ENCODE data around the gene RGMA.

RGMA gene

GRCh38 chr15:93089727-93090305 is 805 bp upstream of the RGMA start:
- no peak for DNase-seq

GRCh38 chr15:93088200-93088980 is 621 bp downstream of the RGMA start:
- peak in 1 of 2 donors; percentile 18 for DNase-seq

GRCh38 chr15:93087825-93088199 is 1.2 kb downstream of the RGMA start:
- peak; percentile 76 for DNase-seq

- no peak for DNase-seq
Measured at GRCh38 chr15:93086791-93087190, 2.2 kb downstream of the RGMA start.

- DNase-seq, result no peak
Measured at GRCh38 chr15:93085692-93086091, 3.3 kb downstream of the RGMA start.

DNA sequence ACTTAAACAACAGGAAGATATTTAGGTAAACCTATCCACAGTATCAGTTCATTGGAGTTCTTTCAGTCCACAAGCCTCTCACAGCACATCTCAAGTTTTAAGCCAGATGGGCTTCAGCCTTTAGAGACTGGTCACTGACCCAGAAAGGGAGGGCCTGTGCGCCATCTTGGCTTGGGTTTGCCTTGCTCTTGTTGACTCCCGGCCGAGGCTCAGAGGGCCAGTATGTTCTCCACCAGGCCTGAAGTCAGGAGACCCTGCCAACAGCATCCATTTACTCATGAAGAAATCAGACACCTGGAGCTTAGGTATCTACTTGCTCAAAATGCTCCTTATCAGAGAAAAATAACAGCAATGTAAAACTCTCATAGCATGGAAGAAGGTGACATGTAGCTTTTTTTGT is 6.2 kb downstream of the RGMA start:
- DNase-seq, result no peak

DNA sequence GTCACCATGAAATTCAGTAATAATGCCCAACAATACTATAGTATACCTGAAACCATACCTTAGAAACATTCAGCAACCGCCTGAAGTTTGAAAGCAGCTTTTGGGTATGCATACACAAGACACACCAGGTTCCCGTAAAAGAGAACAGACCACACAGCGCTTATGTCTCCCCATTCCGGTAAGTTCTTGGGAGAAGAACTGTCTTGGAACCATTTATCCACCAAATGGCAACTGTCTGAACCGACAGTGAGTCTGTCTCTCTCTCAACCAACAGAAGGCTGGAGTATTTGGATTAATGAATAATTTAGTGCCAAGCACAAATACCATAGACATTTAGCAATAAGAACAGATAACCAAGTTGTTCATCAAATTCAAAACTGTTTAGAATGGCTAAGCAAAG is 7.6 kb downstream of the RGMA start:
- no peak for DNase-seq

- DNase-seq, result no peak
Measured at GRCh38 chr15:93080451-93080850, 8.6 kb downstream of the RGMA start.

GRCh38 chr15:93076875-93077274 is 12.1 kb downstream of the RGMA start:
- DNase-seq, result no peak

- DNase-seq, result no peak
Measured at GRCh38 chr15:93076217-93076616, 12.8 kb downstream of the RGMA start.

DNA sequence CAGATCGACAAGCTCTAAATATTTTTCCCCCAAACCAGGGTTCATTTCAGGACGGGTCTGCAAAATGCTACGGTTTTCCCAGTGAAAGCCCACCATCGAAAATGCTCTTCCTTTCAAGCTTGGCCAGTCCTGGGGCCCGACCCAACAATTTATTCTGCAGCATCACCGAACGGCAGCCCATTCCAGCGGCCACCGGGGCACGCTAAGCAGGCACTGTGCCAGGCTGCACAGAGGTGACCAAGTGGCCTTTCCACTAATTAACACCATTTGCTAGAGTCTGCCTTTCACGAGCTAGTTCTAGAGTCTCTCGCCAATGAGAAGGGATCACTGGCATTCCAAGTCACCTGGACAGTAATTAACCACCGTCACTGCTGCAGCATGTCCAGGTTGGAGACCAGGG is 14.4 kb downstream of the RGMA start:
- DNase-seq, result no peak

DNA sequence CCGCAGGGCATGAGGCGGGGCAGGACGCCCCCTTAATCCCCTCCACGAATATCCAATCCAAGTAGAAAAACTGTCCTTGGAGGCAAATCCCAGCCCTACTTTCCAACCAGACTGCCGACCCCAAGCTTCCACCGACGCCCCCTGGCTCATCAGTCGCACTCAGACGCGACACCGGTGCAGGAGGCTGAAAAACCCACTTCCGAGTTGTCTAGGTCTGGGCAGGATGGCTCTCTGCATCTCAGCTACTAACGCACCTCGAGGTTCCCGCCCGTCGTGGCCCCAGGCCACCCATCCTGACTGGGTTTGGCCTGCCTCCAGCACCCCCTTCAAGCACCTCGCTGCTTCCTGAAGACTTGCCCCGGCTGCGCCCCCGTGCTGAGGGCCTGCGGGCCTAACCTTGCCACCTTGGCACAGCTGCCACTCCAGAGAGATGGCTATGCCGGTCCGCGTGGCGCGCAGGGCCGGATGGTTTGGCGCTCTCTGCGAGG is 15.5 kb downstream of the RGMA start:
- DNase-seq, result no peak

GRCh38 chr15:93072411-93073394 is 16.3 kb downstream of the RGMA start:
- no peak for DNase-seq

GRCh38 chr15:93072011-93072410 is 17.0 kb downstream of the RGMA start:
- no peak for DNase-seq

DNA sequence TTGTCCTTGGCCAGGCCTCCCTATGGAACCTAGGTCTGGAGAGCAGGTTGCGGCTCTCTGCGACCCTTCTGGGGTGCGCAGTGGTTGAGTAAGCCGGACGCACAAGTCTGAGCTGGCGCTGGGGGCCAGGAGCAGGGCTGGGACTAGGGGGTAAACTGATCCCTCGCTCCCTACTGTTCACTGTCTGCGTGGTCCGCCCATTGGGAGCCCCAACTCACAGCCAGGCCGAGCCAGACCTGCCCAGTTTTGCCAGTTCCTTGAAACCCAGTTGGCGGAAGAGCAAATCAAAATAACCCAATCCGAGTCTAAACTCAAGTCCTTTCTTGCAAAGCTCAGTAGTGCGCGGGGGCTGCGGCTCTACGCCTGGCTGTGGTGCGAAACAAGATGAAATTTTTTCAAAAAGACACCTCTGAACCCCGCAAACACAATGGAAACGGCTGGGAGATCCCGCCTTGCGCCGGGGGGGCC is 17.5 kb downstream of the RGMA start:
- no peak for DNase-seq

- DNase-seq, result no peak
Measured at GRCh38 chr15:93070551-93071296, 18.3 kb downstream of the RGMA start.

GRCh38 chr15:93070132-93070531 is 18.9 kb downstream of the RGMA start:
- DNase-seq, result no peak

DNA sequence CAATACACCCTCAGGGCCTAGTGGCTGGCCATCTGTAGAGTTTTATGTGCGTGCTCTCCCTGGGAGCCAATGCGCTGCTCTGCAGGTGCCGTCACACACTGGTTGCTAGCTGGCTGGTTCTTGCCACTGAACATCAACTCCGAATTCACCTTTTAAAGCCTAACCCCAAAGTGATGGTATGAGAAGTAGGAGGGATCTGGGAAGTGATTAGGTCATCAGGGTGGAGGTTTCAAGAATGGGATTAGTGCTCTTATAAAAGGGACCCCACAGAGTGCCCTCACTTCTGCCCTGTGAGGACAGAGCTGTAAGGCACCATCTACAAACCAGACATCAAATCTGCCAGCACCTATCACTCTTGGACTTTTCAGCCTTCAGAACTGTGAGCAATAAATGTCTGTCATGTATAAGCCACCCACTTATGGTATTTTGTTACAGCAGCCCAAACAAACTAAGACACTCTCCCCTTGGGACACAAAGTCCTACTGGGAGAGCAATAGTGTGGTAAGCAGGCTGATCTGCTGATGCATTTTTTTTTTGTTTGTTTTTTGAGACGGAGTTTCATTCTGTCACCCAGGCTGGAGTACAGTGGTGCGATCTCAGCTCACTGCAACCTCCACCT is 20.3 kb downstream of the RGMA start:
- no peak for DNase-seq

GRCh38 chr15:93067649-93068085 is 21.3 kb downstream of the RGMA start:
- DNase-seq, result no peak

DNA sequence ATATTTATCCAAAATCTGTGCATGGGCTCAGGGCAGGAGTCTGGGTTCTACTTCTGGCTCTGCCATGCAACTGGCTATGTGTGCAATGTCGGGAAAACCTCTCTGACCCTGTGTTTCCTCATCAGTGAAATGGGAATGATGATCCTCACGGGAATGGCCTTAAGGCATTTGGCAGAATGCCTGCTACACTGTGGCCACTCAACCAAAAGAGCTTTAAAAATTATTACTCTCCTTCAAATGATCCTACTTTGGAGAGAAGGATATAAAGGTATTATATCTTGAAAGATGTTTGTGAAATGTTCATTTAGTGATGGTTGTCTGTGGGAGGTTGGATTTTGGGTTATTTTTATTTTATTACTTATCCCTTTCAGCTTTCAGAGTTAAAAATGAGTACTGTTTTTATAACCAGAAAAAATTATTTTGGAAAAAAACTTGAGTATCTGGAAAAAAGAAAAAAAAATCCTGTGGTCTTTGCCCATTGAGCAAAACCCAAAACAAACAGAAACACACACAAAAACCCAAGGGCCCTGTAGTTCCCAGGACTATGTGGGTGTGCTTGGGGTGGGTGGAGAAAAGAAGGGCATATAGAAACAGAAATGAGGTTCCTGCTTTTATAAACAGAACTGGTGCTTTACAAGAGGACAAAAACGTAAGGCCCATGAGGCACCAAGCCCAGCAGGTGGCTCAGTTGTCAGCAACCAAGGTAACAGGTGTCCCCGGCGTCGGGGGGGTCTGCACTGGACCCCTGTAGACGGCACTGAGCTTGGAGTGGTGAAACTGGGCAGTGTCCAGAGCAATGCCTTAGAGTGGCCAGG is 22.0 kb downstream of the RGMA start:
- DNase-seq, result no peak

DNA sequence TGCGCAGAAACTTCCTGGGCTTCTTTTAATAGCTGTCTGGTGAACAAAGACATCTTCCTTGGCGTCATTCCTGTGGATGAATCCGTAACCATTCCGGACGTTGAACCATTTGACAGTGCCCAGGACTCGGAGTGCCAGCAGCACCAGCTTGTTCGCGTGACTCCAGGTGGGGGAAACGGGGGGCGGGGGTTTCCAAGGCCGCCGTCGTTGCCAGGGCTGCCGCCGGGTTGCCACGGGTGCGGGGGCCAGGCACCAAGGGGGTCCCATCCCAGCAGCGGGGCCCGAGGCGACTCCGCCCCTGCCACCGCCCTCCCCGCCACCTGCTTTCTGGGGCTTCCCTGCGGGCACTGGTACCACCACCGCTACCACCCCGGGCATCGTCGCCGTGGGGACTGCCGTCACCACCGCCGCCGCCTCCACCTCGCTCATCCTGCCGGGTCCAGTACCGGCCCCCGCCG is 22.8 kb downstream of the RGMA start:
- DNase-seq, result no peak
